Gastroesophageal sphincter (tissue), 3 donors: Measurements from ENCODE around the gene SEC22A.

Experiments used
- CTCF ChIP-seq, 4 experiments: fragments of 200-600 bp in 2 of 4; fragments of 450-650 bp in 2 of 4; sonication (generic) in 1 of 4; IDR thresholded peaks; one replicate each; pipeline ENCODE4 v1.5.1; 2017 to 2019; ENCODE audit warnings: antibody characterized with exemption in 4 of 4, mild to moderate bottlenecking in 2 of 4, moderate library complexity in 2 of 4
- EP300 ChIP-seq: sonication (generic); formaldehyde crosslinking; IDR thresholded peaks from one replicate; pipeline ENCODE4 v1.6.1; 2017; ENCODE audit warnings: antibody characterized with exemption, mild to moderate bottlenecking
- POLR2A ChIP-seq, 2 donors: fragments of 450-650 bp; IDR thresholded peaks; one replicate each; pipeline ENCODE4 v1.6.1; 2017; ENCODE audit warnings: antibody characterized with exemption in 2 of 2, mild to moderate bottlenecking in 2 of 2, moderate library complexity in 1 of 2

GRCh38 chr3:123318374-123318773, 116.6 kb downstream of the SEC22A start:
- TF ChIP-seq EP300 (no peak), CTCF (IDR thresholded peaks at IDR 0.05) (no peak), POLR2A (IDR thresholded peaks at IDR 0.05) (no peak)
